ENCODE results near the gene PPP6R1.

PPP6R1 gene, protein sequence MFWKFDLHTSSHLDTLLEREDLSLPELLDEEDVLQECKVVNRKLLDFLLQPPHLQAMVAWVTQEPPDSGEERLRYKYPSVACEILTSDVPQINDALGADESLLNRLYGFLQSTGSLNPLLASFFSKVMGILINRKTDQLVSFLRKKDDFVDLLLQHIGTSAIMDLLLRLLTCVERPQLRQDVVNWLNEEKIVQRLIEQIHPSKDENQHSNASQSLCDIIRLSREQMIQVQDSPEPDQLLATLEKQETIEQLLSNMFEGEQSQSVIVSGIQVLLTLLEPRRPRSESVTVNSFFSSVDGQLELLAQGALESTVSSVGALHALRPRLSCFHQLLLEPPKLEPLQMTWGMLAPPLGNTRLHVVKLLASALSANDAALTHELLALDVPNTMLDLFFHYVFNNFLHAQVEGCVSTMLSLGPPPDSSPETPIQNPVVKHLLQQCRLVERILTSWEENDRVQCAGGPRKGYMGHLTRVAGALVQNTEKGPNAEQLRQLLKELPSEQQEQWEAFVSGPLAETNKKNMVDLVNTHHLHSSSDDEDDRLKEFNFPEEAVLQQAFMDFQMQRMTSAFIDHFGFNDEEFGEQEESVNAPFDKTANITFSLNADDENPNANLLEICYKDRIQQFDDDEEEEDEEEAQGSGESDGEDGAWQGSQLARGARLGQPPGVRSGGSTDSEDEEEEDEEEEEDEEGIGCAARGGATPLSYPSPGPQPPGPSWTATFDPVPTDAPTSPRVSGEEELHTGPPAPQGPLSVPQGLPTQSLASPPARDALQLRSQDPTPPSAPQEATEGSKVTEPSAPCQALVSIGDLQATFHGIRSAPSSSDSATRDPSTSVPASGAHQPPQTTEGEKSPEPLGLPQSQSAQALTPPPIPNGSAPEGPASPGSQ

GRCh38 chr19:55258828-55259539 lies at the start of gene PPP6R1:
Gene PPP6R1, minus strand, starts transcription at chr19:55259017. Its CDS starts 11,914 bp downstream, at chr19:55247103.
- peak; percentile 97 for DNase-seq

- DNase-seq: no peak
These were observed 49.5 kb upstream of the PPP6R1 start for GRCh38 chr19:55308281-55308680.

DNA sequence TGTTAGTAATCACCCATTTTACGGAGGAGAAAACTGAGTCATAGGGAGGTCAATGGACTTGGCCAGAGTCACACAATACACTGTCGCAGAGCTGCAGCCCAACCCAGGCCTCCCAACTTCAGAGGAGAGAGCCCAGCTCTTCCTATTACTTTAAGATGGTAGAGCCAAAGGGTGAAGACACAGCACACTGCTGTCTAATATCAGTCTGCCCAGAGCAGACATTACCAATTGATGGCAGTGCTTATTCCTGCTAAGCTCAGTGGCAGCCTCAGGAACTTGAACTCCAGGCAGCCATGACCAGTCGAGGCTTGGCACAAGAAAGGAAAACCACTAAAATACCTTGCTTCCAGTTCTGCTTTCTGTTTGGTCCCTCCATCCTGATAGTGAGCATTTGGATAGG lies 47.9 kb upstream of the PPP6R1 start:
- DNase-seq: no peak

- DNase-seq: no peak
These were observed 47.3 kb upstream of the PPP6R1 start for GRCh38 chr19:55305983-55306562.

DNA sequence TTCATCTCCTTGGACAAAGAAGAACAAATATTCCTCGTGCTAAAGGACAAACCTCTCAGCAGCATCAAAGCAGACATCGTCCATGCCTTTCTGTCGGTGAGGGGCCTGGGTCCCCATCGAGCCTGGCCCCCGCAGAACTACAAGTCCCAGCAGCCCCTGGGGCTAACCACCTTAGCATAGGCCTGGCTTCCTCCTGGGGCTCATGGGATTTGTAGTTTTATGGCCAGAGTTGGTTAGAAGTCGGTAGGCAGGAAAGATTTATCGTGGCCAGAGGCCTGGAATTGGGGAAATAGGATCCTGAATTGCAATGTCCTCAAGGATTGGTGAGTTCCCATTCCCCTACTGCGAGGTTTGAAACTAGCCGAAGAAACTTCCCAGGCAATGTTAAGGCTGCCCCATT lies 46.7 kb upstream of the PPP6R1 start:
- no peak for DNase-seq

- DNase-seq: no peak
These were observed 46.2 kb upstream of the PPP6R1 start for GRCh38 chr19:55304980-55305379.

GRCh38 chr19:55304279-55304978 lies 45.6 kb upstream of the PPP6R1 start:
- DNase-seq: peak; percentile 11 to 15

GRCh38 chr19:55303477-55303876 lies 44.7 kb upstream of the PPP6R1 start:
- no peak for DNase-seq

DNA sequence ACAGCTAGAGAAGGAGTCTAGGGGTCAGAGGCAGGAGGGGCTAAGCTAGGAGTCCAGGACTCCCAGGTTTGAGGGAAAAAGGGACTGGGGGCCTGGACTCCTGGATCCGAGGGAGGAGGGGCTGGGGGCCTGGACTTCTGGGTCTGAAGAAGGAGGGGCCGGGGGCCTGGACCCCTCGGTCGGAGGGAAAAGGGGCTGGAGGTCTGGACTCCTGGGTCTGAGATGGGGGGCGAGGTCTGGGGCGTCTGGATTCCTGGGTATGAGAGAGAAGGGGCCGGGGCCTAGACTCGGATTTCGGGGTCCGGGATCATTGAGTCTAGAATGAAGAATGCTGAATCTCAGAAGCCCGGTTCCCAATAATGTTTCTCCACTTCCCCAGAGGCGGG lies 43.5 kb upstream of the PPP6R1 start:
- no peak for DNase-seq

- DNase-seq: peak; percentile 69 to 73
These were observed 42.9 kb upstream of the PPP6R1 start for GRCh38 chr19:55301459-55302317.

GRCh38 chr19:55300886-55301458 lies 42.2 kb upstream of the PPP6R1 start:
- DNase-seq: no peak

GRCh38 chr19:55299991-55300390 lies 41.2 kb upstream of the PPP6R1 start:
- DNase-seq: no peak

GRCh38 chr19:55297267-55297666 lies 38.5 kb upstream of the PPP6R1 start:
- DNase-seq: no peak

DNA sequence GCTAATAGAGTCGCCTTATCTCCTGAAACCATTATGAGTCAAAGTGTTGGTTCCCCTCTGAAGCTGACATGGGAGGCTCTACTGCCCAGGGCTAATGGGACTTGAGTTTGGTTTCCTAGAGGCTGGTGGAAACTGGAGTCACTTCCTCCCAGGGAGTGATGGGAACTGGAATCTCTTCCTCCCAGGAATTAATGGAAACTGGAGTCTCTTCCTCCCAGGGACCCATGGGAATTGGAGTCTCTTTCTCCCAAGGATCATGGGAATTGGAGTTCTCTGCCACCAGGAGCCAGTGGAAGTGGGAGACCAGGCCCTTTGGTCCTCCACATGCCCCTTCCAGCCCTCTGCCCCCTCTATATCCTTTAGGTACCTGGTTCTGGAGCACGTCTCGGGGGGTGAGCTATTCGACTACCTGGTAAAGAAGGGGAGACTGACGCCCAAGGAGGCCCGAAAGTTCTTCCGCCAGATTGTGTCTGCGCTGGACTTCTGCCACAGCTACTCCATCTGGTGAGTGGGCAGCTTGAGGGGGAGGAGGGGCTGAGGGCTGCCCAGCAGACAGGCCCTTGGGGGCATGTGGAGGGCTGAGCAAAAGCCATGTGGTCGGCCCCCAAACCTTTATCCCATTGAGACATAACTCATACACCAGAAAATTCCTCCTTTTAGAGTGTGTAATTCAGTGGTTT lies 30.4 kb upstream of the PPP6R1 start:
- DNase-seq: no peak

- DNase-seq: no peak
These were observed 28.7 kb upstream of the PPP6R1 start for GRCh38 chr19:55287361-55288079.

DNA sequence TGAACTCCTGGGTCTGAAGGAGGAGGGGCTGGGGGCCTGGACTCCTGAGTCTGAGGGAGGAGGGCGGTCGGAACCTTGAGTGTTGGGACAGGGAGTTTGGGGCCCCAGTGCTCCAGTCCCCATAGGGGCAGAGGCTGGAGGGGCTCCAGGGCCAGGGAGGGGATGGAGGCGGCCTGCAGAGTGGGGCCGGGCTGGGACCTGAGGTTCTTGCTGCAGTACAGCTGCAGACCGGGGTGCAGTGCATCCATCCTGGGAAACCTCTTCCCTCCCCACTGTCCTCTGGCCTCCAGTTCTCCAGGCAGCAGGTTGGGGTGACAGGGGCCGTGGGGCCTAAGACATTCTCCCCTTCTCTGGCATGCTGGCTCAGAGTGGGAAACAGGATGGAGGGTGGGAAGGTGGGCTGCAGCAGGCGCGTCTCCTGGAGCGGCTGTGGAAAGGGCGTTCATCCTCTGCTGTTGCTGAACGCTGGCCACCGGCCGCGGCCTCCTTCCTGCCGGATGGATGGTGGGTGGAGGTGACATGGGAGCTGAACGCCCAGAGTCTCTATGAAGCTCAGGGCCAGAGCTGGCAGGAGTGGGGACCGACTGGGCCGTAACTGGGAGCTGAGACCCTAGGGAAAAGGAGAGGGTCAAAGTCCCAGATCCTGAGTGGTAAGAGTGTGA lies 26.5 kb upstream of the PPP6R1 start:
- no peak for DNase-seq

- DNase-seq: no peak
These were observed 25.7 kb upstream of the PPP6R1 start for GRCh38 chr19:55284405-55285058.

All from AML-193 (cell line).